ENCODE data around the gene PIK3AP1.
"Not testable (repeated sequence)": the region's sequence is repeated elsewhere in the genome, so short reads cannot be mapped to it uniquely, and the experiment has no call there.

- not testable (repeated sequence) for TF ChIP-seq EZH2phosphoT487 (IDR thresholded peaks at IDR 0.05; ENCODE audit: insufficient read depth, low read depth); EZH2 (IDR thresholded peaks at IDR 0.05; ENCODE audit: insufficient read depth, poor library complexity, severe bottlenecking)
These were observed 22.0 kb downstream of the PIK3AP1 start for GRCh38 chr10:96698305-96698704.
